H9 (cell line): ENCODE results near the gene FAIM2. TPM values are rescaled to one million over a fixed set of nuclear protein-coding genes. Genes with fewer than 3 reads are reported as not detected.

Experiments used
- DNase-seq: peaks from one replicate; pipeline ENCODE4 v3.0.0-alpha.2; 2017
- H2AFZ ChIP-seq: one replicate; pipeline ENCODE4 v1.6.1; 2013; ENCODE audit warnings: mild to moderate bottlenecking, low read length, control low read depth, moderate library complexity
- H2AK5ac ChIP-seq: 2 replicates; pipeline ENCODE4 v1.6.1; 2013; ENCODE audit warnings: low read length, control low read depth, mixed read lengths; ENCODE audit not compliant: insufficient read length
- H2BK120ac ChIP-seq: one replicate; pipeline ENCODE4 v1.6.1; 2013; ENCODE audit warnings: low read depth, mild to moderate bottlenecking, low read length, control low read depth, inconsistent platforms; ENCODE audit not compliant: poor library complexity, severe bottlenecking
- H2BK12ac ChIP-seq: 2 replicates; pipeline ENCODE4 v1.6.1; 2013; ENCODE audit warnings: low read length, control low read depth, mixed read lengths, low read depth; ENCODE audit not compliant: insufficient read length
- H2BK15ac ChIP-seq: 2 replicates; pipeline ENCODE4 v1.6.1; 2013; ENCODE audit warnings: low read depth, low read length, control low read depth
- H2BK20ac ChIP-seq: one replicate; pipeline ENCODE4 v1.6.1; 2013; ENCODE audit warnings: low read depth, mild to moderate bottlenecking, low read length, control low read depth, inconsistent platforms; ENCODE audit not compliant: poor library complexity, severe bottlenecking
- H2BK5ac ChIP-seq: 2 replicates; pipeline ENCODE4 v1.6.1; 2013; ENCODE audit warnings: low read length, control low read depth, mixed read lengths; ENCODE audit not compliant: insufficient read length
- H3K14ac ChIP-seq: 2 replicates; pipeline ENCODE4 v1.6.1; 2013; ENCODE audit warnings: low read length, control low read depth; ENCODE audit not compliant: insufficient read depth
- H3K18ac ChIP-seq: 2 replicates; pipeline ENCODE4 v1.6.1; 2013; ENCODE audit warnings: low read depth, mild to moderate bottlenecking, mixed read lengths, low read length, control low read depth; ENCODE audit not compliant: insufficient read length
- H3K23ac ChIP-seq: 2 replicates; pipeline ENCODE4 v1.6.1; 2013; ENCODE audit warnings: low read length, control low read depth, mixed read lengths, low read depth; ENCODE audit not compliant: insufficient read length
- H3K23me2 ChIP-seq: 2 replicates; pipeline ENCODE4 v1.6.1; 2013; ENCODE audit warnings: low read depth, mild to moderate bottlenecking, mixed read lengths, low read length, control low read depth; ENCODE audit not compliant: insufficient read length, poor library complexity, severe bottlenecking
- H3K27ac ChIP-seq: 2 replicates; pipeline ENCODE4 v1.5.1; 2013; ENCODE audit warnings: low read length, control low read depth, mixed read lengths, low read depth; ENCODE audit not compliant: insufficient read length
- H3K27me3 ChIP-seq: 2 replicates; pipeline ENCODE4 v1.6.1; 2013; ENCODE audit warnings: low read length, control low read depth, inconsistent platforms; ENCODE audit not compliant: insufficient read depth
- H3K4ac ChIP-seq: 2 replicates; pipeline ENCODE4 v1.6.1; 2013; ENCODE audit warnings: low read depth, mild to moderate bottlenecking, control low read depth, inconsistent platforms, low read length, moderate library complexity
- H3K4me1 ChIP-seq: 2 replicates; pipeline ENCODE4 v1.6.1; 2013; ENCODE audit warnings: low read length, control low read depth, inconsistent platforms; ENCODE audit not compliant: insufficient read depth
- H3K4me2 ChIP-seq: 2 replicates; pipeline ENCODE4 v1.6.1; 2013; ENCODE audit warnings: low read length, control low read depth, mixed read lengths; ENCODE audit not compliant: insufficient read length, insufficient read depth
- H3K56ac ChIP-seq: 2 replicates; pipeline ENCODE4 v1.6.1; 2013; ENCODE audit warnings: low read depth, mild to moderate bottlenecking, mixed read lengths, low read length, control low read depth; ENCODE audit not compliant: insufficient read length
- H3K79me1 ChIP-seq: 2 replicates; pipeline ENCODE4 v1.6.1; 2013; ENCODE audit warnings: low read depth, mild to moderate bottlenecking, moderate library complexity, low read length, control low read depth, inconsistent platforms; ENCODE audit not compliant: insufficient read depth, poor library complexity, severe bottlenecking
- H3K79me2 ChIP-seq: 2 replicates; pipeline ENCODE4 v1.6.1; 2013; ENCODE audit warnings: low read length, control low read depth, inconsistent platforms; ENCODE audit not compliant: insufficient read depth
- H3K9ac ChIP-seq: 2 replicates; pipeline ENCODE4 v1.6.1; 2013; ENCODE audit warnings: low read length, control low read depth, mixed read lengths; ENCODE audit not compliant: insufficient read length; ENCODE audit errors: extremely low read depth
- H3K9me3 ChIP-seq: one replicate; pipeline ENCODE4 v1.6.1; 2013; ENCODE audit warnings: low read depth, low read length, inconsistent platforms; ENCODE audit not compliant: control insufficient read depth
- H3T11ph ChIP-seq: one replicate; pipeline ENCODE4 v1.6.1; 2013; ENCODE audit warnings: mild to moderate bottlenecking, low read length, control low read depth, inconsistent platforms
- H4K20me1 ChIP-seq: one replicate; pipeline ENCODE4 v1.6.1; 2013; ENCODE audit not compliant: control insufficient read depth, insufficient read length, insufficient read depth
- H4K5ac ChIP-seq: 2 replicates; pipeline ENCODE4 v1.6.1; 2013; ENCODE audit warnings: low read depth, mild to moderate bottlenecking, mixed read lengths, low read length, control low read depth; ENCODE audit not compliant: insufficient read length
- H4K8ac ChIP-seq: replicated peaks from 2 replicates; pipeline ENCODE4 v1.6.1; 2013; ENCODE audit warnings: low read length, control low read depth, mixed read lengths, low read depth; ENCODE audit not compliant: insufficient read length
- H4K91ac ChIP-seq: 2 replicates; pipeline ENCODE4 v1.6.1; 2013; ENCODE audit warnings: low read depth, mild to moderate bottlenecking, moderate library complexity, mixed read lengths, low read length, control low read depth; ENCODE audit not compliant: insufficient read length
- H3K27ac Mint-ChIP-seq, 3 experiments: 2 replicates in 2 of 3; 3 replicates in 1 of 3; pipeline ENCODE4 v1.8.0; 2020 to 2021; ENCODE audit warnings: mixed read lengths in 3 of 3, mild to moderate bottlenecking in 1 of 3, moderate library complexity in 1 of 3
- H3K27me3 Mint-ChIP-seq: 2 replicates; pipeline ENCODE4 v1.8.0; 2021; ENCODE audit warnings: low read depth, mild to moderate bottlenecking, moderate library complexity, mixed read lengths
- H3K36me3 Mint-ChIP-seq, 3 experiments: 2 replicates in 2 of 3; 3 replicates in 1 of 3; pipeline ENCODE4 v1.8.0; 2020 to 2021; ENCODE audit warnings: low read depth in 3 of 3, mixed read lengths in 3 of 3; ENCODE audit not compliant: insufficient read depth in 1 of 3
- H3K4me1 Mint-ChIP-seq, 2 experiments: 2 replicates each; pipeline ENCODE4 v1.8.0; 2020; ENCODE audit warnings: mixed read lengths in 2 of 2
- H3K4me3 Mint-ChIP-seq, 2 experiments: 2 replicates in 1 of 2; 3 replicates in 1 of 2; pipeline ENCODE4 v1.8.0; 2020 to 2021; ENCODE audit warnings: mild to moderate bottlenecking in 2 of 2, mixed read lengths in 2 of 2, moderate library complexity in 1 of 2
- H3K9me3 Mint-ChIP-seq, 2 experiments: 2 replicates in 1 of 2; 3 replicates in 1 of 2; pipeline ENCODE4 v1.8.0; 2020; ENCODE audit warnings: mild to moderate bottlenecking in 2 of 2, mixed read lengths in 2 of 2, moderate library complexity in 1 of 2
- WGBS: extraction: QIAGEN DNeasy Blood & Tissue Kit; methylation state at CpG from one replicate; pipeline ENCODE4 v1.1.7; 2013; ENCODE audit warnings: missing lambda C conversion rate, low lambda C conversion rate, mixed read lengths; ENCODE audit not compliant: insufficient read length; ENCODE audit errors: extremely low coverage; 5-methylcytosine and 5-hydroxymethylcytosine counted together
- total RNA-seq: library from RNA; stranded (reverse); gene quantifications from 2 replicates; pipeline ENCODE4 v1.2.1, GENCODE V29; 2021
- TF ChIP-seq, protein P1 (sequence below): fragments of 200-600 bp; sonication (generic); conservative IDR thresholded peaks from 3 replicates; pipeline ENCODE4 v1.8.0; 2021; ENCODE audit warnings: antibody characterized with exemption, mild to moderate bottlenecking

Gene FAIM2
- total RNA-seq, 1 experiment from 2014 or later = 0.42 TPM

DNA sequence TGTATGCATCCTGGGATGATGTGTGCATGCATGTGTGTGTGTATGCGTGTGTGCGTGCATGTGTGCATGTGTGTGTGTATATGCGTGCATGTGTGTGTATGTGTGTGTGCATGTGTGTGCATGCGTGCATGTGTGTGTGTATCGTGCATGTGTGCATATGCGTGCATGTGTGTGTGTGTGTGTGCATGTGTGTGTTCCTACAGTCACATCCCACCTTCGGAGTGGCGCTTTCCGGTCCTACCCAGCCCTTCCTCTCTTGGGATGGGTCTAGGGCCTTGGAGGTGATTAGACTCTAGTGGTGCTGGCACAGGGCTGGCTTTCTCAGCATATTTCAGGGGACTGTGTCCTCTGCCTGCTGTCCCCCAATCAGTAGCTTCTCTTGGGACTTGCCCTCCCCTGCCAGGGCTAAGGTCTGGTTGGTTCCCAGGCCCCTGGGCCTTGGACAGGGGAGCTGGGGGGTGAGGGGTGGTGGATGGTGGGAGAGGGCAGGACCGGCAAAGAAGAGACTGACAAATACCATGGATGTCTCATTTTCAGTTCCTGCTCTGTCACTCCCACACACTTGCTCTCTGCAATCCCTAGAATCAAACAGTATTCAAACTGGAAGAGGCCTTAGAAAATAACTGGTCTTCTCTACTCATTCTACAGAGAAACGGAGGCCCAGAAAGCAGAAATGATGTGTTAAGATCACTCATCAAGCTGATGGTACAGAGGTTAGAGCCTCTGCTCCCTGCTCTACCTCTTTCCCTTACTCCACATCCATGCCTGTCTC is 21.9 kb upstream of the FAIM2 start:
- Mint-ChIP-seq H3K27me3 (peaks cover 11% of the 10 kb centered on the region), H3K4me1 (peaks cover 0 to 9% of the 10 kb centered on the region in 2 experiments; a peak in 3 of 4 replicates), H3K36me3 (no peaks in the 10 kb centered on the region), H3K4me3 (no peak overlapping the region), H3K9me3 (no peaks in the 10 kb centered on the region), H3K27ac (peak overlapping the region in 1 of 3 experiments; percentile 68; a peak in 2 of 7 replicates)
- Histone ChIP-seq H3K9ac (no peak overlapping the region), H3T11ph (no peak overlapping the region), H2AFZ (no peak overlapping the region), H3K56ac (no peak overlapping the region), H3K4me1 (no peaks in the 10 kb centered on the region), H3K79me1 (no peaks in the 10 kb centered on the region), H4K20me1 (no peaks in the 10 kb centered on the region), H3K23ac (no peak overlapping the region), H2BK120ac (no peak overlapping the region), H3K4me2 (no peak overlapping the region), H3K4ac (no peak overlapping the region), H3K14ac (no peak overlapping the region), H3K23me2 (no peaks in the 10 kb centered on the region), H4K91ac (no peak overlapping the region), H4K5ac (no peak overlapping the region), H3K9me3 (no peaks in the 10 kb centered on the region), H2BK20ac (no peak overlapping the region), H3K27me3 (no peaks in the 10 kb centered on the region), H3K27ac (no peak overlapping the region), H3K18ac (no peak overlapping the region), H2AK5ac (no peak overlapping the region), H3K79me2 (no peaks in the 10 kb centered on the region), H4K8ac (no peak overlapping the region), H2BK15ac (no peak overlapping the region), H2BK12ac (no peak overlapping the region), H2BK5ac (no peak overlapping the region)
- peak; percentile 25 for DNase-seq
- WGBS = no CpG with 5 or more reads among the region's 11 CpGs
- TF ChIP-seq, protein P1, sequence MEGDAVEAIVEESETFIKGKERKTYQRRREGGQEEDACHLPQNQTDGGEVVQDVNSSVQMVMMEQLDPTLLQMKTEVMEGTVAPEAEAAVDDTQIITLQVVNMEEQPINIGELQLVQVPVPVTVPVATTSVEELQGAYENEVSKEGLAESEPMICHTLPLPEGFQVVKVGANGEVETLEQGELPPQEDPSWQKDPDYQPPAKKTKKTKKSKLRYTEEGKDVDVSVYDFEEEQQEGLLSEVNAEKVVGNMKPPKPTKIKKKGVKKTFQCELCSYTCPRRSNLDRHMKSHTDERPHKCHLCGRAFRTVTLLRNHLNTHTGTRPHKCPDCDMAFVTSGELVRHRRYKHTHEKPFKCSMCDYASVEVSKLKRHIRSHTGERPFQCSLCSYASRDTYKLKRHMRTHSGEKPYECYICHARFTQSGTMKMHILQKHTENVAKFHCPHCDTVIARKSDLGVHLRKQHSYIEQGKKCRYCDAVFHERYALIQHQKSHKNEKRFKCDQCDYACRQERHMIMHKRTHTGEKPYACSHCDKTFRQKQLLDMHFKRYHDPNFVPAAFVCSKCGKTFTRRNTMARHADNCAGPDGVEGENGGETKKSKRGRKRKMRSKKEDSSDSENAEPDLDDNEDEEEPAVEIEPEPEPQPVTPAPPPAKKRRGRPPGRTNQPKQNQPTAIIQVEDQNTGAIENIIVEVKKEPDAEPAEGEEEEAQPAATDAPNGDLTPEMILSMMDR = no peak
